Stimulated activated CD8-positive, alpha-beta memory T cell treated with anti-CD3 and anti-CD28 coated beads, Interleukin-2, amount 100 ng/mL, for 1 hour (primary cell): ENCODE data around the gene RAB3A.
"Not testable (repeated sequence)": the region's sequence is repeated elsewhere in the genome, so short reads cannot be mapped to it uniquely, and the experiment has no call there.

Experiments
- DNase-seq, 2 donors: peaks; one replicate each; pipeline ENCODE4 v3.0.0-alpha.2; 2020; ENCODE audit warnings: low read depth in 2 of 2

The RAB3A gene

GRCh38 chr19:18168673-18169381 lies 35.0 kb downstream of the RAB3A start:
- DNase-seq, result no peak

GRCh38 chr19:18167975-18168645 lies 35.7 kb downstream of the RAB3A start:
- peak in 1 of 2 donors; percentile 48 for DNase-seq

GRCh38 chr19:18167011-18167410 lies 36.8 kb downstream of the RAB3A start:
- no peak for DNase-seq

- no peak for DNase-seq
These were observed 37.9 kb downstream of the RAB3A start for GRCh38 chr19:18165794-18166544.

- no peak for DNase-seq
These were observed 39.8 kb downstream of the RAB3A start for GRCh38 chr19:18164072-18164471.

- DNase-seq, result no peak
These were observed 42.2 kb downstream of the RAB3A start for GRCh38 chr19:18161636-18162002.

GRCh38 chr19:18160971-18161635 lies 42.7 kb downstream of the RAB3A start:
- DNase-seq, result peak; percentile 64 to 68

- DNase-seq, result no peak
These were observed 43.3 kb downstream of the RAB3A start for GRCh38 chr19:18160493-18160970.

GRCh38 chr19:18159810-18160209 lies 44.0 kb downstream of the RAB3A start:
- DNase-seq, result no peak

- DNase-seq, result not testable (repeated sequence)
These were observed 44.7 kb downstream of the RAB3A start for GRCh38 chr19:18159059-18159616.

GRCh38 chr19:18158467-18158866 lies 45.4 kb downstream of the RAB3A start:
- DNase-seq, result no peak

GRCh38 chr19:18157465-18158063 lies 46.3 kb downstream of the RAB3A start:
- DNase-seq, result no peak

- no peak for DNase-seq
These were observed 46.9 kb downstream of the RAB3A start for GRCh38 chr19:18156841-18157464.

GRCh38 chr19:18156268-18156667 lies 47.6 kb downstream of the RAB3A start:
- DNase-seq, result no peak

- DNase-seq, result no peak
These were observed 48.5 kb downstream of the RAB3A start for GRCh38 chr19:18155095-18156087.

- DNase-seq, result no peak
These were observed 50.2 kb downstream of the RAB3A start for GRCh38 chr19:18153556-18154134.

GRCh38 chr19:18152817-18153555 lies 50.9 kb downstream of the RAB3A start, which contains the start of gene PIK3R2:
PIK3R2 (plus strand) TSS chr19:18153163; CDS start chr19:18155880, 2,717 bp downstream.
- peak; percentile 98 to 99 for DNase-seq

GRCh38 chr19:18152442-18152816 lies 51.4 kb downstream of the RAB3A start:
- DNase-seq, result peak; percentile 93 to 94
